Chondrocyte (in vitro differentiated cells): ENCODE data around the gene ZBTB1. TPM values are rescaled to one million over a fixed set of nuclear protein-coding genes. Genes with fewer than 3 reads are reported as not detected.
"Not testable (repeated sequence)": the region's sequence is repeated elsewhere in the genome, so short reads cannot be mapped to it uniquely, and the experiment has no call there.

Experiments used
- DNase-seq: peaks from one replicate; pipeline ENCODE4 v3.0.0; 2021; ENCODE audit warnings: mixed read lengths, low spot score
- H3K27ac Mint-ChIP-seq: one replicate; pipeline ENCODE4 v1.8.0; 2021; ENCODE audit warnings: mild to moderate bottlenecking, moderate library complexity, mixed read lengths; ENCODE audit not compliant: unreplicated experiment
- H3K27me3 Mint-ChIP-seq: 2 replicates; pipeline ENCODE4 v1.8.0; 2021; ENCODE audit warnings: low read depth, mixed read lengths
- H3K36me3 Mint-ChIP-seq: 2 replicates; pipeline ENCODE4 v1.8.0; 2021; ENCODE audit warnings: low read depth, mixed read lengths
- H3K4me1 Mint-ChIP-seq: 2 replicates; pipeline ENCODE4 v1.8.0; 2021; ENCODE audit warnings: low read depth, mild to moderate bottlenecking, mixed read lengths
- H3K4me3 Mint-ChIP-seq: one replicate; pipeline ENCODE4 v1.8.0; 2021; ENCODE audit warnings: mild to moderate bottlenecking, moderate library complexity, mixed read lengths; ENCODE audit not compliant: unreplicated experiment
- H3K9me3 Mint-ChIP-seq: 2 replicates; pipeline ENCODE4 v1.8.0; 2021; ENCODE audit warnings: low read depth, mixed read lengths
- CTCF ChIP-seq: fragments of 200-600 bp; sonication (generic); IDR thresholded peaks from 2 replicates; pipeline ENCODE4 v1.5.0; 2021; ENCODE audit warnings: antibody characterized with exemption, mild to moderate bottlenecking, moderate library complexity
- total RNA-seq: library from RNA; stranded (reverse); gene quantifications from 3 replicates; pipeline ENCODE4 v1.2.1, GENCODE V29; 2021

The ZBTB1 gene
- total RNA-seq, 1 donor from 2014 or later, result 49.3 TPM

DNA sequence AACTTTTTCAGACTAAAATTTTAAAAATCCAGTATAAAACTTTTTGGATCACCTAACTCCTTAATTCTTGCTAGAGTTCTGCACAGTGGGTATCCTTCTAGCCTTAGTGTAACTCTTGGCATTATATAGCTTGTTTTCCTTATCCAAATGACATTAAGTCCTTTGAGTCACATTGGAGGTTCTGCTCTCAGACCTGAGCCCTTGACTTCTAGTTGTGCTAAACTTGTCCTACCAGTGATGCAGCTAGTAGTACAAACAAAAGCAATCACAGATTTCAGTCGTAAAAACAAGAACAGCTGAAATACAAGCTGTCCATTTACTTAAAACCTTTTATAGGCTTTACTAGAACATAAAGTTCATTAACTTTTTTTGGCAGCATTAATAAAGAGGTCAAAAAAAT lies 10.5 kb downstream of the ZBTB1 start:
- DNase-seq, result no peak
- no peaks in the 10 kb centered on the region for H3K36me3 Mint-ChIP-seq
- H3K4me3 Mint-ChIP-seq, result no peak overlapping the region
- H3K27ac Mint-ChIP-seq, result no peak overlapping the region
- no peaks in the 10 kb centered on the region for H3K27me3 Mint-ChIP-seq
- H3K4me1 Mint-ChIP-seq, result peaks cover 51% of the 10 kb centered on the region
- no peak for TF ChIP-seq CTCF
- no peaks in the 10 kb centered on the region for H3K9me3 Mint-ChIP-seq

DNA sequence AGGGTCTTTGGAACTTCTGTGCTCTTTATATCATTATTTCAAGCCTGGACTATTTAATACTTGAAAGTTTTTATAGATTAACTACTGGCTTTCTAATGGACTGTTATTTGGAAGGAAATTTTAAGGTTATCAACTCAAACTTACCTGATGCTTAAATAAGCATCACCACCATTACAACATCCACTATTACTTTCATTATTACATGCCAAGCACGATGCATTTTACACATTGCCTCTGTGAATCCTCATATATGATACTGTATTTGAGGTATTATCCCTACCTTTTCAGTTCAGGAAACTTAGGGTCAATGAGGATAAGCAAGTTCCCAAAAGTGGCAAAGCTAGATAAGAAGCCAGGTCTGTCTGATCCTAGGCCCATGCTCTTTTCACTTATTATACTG lies 12.4 kb downstream of the ZBTB1 start:
- H3K27ac Mint-ChIP-seq, result no peak overlapping the region
- no peak overlapping the region for H3K4me3 Mint-ChIP-seq
- no peak for DNase-seq
- no peak for TF ChIP-seq CTCF
- no peaks in the 10 kb centered on the region for H3K27me3 Mint-ChIP-seq
- no peaks in the 10 kb centered on the region for H3K9me3 Mint-ChIP-seq
- H3K36me3 Mint-ChIP-seq, result no peaks in the 10 kb centered on the region
- H3K4me1 Mint-ChIP-seq, result peaks cover 36% of the 10 kb centered on the region

DNA sequence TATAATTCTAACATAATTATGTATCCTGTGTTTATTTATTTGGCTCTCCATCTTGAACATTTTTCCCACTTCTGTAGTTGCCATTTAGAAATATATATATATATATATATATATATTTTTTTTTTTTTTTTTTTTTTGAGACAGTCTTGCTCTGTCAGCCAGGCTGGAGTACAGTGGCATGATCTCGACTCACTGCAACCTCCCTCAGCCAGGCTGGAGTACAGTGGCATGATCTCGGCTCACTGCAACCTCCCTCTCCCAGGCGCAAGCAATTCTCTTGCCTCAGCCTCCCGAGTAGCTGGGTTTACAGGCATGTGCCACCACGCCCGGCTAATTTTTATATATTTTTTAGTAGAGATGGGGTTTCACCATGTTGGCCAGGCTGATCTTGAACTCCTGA lies 13.1 kb downstream of the ZBTB1 start:
- not testable (repeated sequence) for H3K9me3 Mint-ChIP-seq, H3K4me3 Mint-ChIP-seq, H3K27ac Mint-ChIP-seq, H3K27me3 Mint-ChIP-seq, DNase-seq, H3K36me3 Mint-ChIP-seq
- peaks cover 30% of the 10 kb centered on the region for H3K4me1 Mint-ChIP-seq

DNA sequence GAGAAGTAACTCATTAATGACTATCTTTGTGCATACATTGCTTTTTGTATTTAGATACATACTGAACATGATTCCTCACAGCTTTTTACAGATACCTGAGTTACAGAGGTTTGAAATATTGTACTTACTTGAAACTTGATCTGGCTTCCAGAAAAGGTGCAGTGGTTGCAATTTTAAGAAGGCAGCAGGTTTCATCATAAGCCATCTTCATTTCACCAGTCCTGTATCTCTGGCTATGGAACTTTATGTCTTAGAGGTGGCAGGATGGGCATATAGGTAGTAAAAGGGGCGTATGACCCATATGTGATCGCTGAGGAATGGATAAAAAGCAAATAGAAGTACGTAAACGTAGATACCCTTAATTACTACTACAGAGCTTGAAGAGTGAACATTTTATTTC lies 13.7 kb downstream of the ZBTB1 start:
- H3K27me3 Mint-ChIP-seq, result no peaks in the 10 kb centered on the region
- H3K4me1 Mint-ChIP-seq, result peaks cover 28% of the 10 kb centered on the region
- peak overlapping the region; percentile 1 for H3K27ac Mint-ChIP-seq
- H3K36me3 Mint-ChIP-seq, result no peaks in the 10 kb centered on the region
- no peak overlapping the region for H3K4me3 Mint-ChIP-seq
- no peak for DNase-seq
- H3K9me3 Mint-ChIP-seq, result no peaks in the 10 kb centered on the region
- TF ChIP-seq CTCF, result no peak

DNA sequence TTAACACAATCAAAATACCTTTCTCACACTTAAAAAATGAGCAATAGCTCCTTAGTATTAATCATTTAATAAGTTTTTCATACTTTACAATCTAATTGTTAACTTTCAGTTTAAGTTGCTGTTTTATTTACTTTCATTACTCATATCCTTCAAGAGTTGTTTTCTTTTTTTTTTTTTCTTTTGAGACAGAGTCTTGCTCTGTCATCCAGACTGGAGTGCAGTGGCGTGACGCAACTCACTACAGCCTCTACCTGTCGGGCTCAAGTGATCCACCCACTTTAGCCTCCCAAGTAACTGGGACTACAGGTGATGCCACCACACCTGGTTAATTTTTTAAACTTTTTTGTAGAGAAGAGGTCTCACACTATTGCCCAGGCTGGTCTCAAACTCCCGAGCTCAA lies 16.1 kb downstream of the ZBTB1 start:
- peak overlapping the region; percentile 19 for H3K27ac Mint-ChIP-seq
- H3K9me3 Mint-ChIP-seq, result no peaks in the 10 kb centered on the region
- peaks cover 18% of the 10 kb centered on the region for H3K4me1 Mint-ChIP-seq
- H3K27me3 Mint-ChIP-seq, result no peaks in the 10 kb centered on the region
- TF ChIP-seq CTCF, result no peak
- peaks cover 2% of the 10 kb centered on the region for H3K36me3 Mint-ChIP-seq
- no peak overlapping the region for H3K4me3 Mint-ChIP-seq
- no peak for DNase-seq

DNA sequence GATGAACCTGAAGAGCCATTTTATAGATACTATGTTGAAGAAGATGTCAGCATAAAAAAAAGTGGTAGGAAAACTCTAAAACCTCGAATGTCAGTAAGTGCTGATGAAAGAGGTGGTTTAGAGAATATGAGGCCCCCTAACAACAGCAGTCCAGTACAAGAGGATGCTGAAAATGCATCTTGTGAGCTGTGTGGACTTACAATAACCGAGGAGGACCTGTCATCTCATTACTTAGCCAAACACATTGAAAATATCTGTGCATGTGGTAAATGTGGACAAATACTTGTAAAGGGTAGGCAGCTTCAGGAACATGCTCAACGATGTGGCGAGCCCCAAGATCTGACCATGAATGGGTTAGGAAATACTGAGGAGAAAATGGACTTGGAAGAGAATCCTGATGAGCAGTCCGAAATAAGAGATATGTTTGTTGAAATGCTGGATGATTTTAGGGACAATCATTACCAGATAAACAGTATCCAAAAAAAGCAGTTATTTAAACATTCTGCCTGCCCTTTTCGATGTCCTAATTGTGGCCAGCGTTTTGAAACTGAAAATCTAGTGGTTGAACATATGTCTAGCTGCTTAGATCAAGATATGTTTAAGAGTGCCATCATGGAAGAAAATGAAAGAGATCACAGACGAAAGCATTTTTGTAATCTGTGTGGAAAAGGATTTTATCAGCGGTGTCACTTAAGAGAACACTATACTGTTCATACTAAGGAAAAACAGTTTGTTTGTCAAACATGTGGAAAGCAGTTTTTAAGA lies 18.2 kb downstream of the ZBTB1 start:
- peaks cover 13% of the 10 kb centered on the region for H3K4me1 Mint-ChIP-seq
- H3K9me3 Mint-ChIP-seq, result no peaks in the 10 kb centered on the region
- peaks cover 5% of the 10 kb centered on the region for H3K36me3 Mint-ChIP-seq
- H3K27me3 Mint-ChIP-seq, result no peaks in the 10 kb centered on the region
- no peak overlapping the region for H3K27ac Mint-ChIP-seq
- H3K4me3 Mint-ChIP-seq, result no peak overlapping the region
- no peak for TF ChIP-seq CTCF
- no peak for DNase-seq
